ENCODE results near the gene IL12RB1. TPM values are rescaled to one million over a fixed set of nuclear protein-coding genes. Genes with fewer than 3 reads are reported as not detected.

The IL12RB1 gene
- total RNA-seq = under 0.01 TPM in 1 of 2 replicates, not detected in the other

DNA sequence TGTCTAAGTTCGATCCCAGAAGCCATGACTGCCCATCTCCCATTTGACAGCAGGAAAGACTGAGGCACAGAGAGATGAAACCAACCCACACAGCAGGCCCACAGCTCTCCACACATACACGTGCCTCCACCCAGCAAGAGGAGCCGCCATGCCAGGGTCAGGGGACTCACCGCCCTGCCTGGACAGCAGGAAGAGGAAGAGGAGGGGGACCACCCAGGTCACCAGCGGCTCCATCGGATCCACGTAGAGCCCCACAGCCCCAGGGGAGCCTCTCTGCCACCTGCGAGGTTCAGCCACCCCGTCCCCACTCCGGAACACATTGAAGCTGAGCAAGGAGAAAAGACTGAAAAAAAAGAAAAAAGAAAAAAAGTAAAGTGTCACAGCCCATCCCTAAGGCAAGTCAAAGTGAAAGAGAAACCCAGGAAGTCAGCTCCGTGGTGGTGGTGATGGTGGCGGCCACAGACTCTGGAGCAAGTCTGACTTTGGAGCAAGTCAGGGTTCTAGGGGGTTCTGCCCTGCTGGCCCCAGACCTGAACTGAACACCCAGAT lies at the start of gene IL12RB1:
IL12RB1 (minus strand) TSS at position 345 of the 549 bp plus-strand sequence; CDS start at position 234, 111 bp downstream.

DNA sequence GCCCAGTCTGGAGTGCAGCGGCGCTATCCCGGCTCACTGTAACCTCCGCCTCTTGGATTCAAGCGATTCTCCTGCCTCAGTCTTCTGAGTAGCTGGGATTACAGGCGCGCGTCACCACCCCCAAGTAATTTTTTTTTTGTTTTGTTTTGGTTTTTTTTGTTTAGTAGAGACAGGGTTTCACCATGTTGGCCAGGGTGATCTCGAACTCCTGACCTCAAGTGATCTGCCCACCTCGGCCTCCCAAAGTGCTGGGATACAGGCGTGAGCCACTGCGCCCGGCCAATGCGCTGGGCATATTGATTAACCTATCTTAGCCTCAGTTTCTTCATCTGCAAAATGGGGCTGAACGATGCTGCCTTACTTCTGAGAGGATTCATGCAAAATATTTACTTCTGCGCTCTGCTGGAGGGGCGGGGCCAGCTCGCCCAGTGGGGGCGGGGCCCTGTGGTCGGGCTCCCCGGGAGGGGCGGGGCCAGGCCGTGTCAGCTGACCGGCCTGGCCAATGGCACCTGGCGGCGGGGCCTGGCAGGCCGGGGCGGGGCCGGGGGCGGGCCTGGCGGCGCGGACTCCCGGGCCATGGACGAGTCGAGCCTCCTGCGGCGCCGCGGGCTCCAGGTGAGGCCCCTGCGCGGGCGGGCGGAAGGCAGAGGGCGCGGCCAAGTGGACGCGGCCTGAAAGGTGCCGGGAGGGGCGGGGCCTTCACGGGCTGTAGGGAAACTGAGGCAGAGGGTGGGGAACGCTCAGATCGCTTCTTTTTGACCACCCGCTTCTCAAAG lies 10.7 kb upstream of the IL12RB1 start, which contains the start of gene MAST3:
MAST3 (plus strand) TSS at position 562 of the 776 bp plus-strand sequence; CDS start at position 577, 15 bp downstream.

Other genes starting within 250 kb of the IL12RB1 start
- 0.34 and 0.78 TPM in 2 replicates for gene JAK3, start 239.0 kb downstream of the IL12RB1 start, total RNA-seq
- 1,014 and 1,206 TPM in 2 replicates for gene RPL18A, start 227.0 kb downstream of the IL12RB1 start, total RNA-seq
- gene SLC5A5, start 215.0 kb downstream of the IL12RB1 start, total RNA-seq = under 0.01 and 0.28 TPM in 2 replicates
- 64.6 and 91.0 TPM in 2 replicates for gene CCDC124, start 153.9 kb downstream of the IL12RB1 start, total RNA-seq
- under 0.01 and 0.14 TPM in 2 replicates for gene KCNN1, start 119.8 kb downstream of the IL12RB1 start, total RNA-seq
- 6.2 and 8.4 TPM in 2 replicates for gene ARRDC2, start 78.8 kb downstream of the IL12RB1 start, total RNA-seq
- 1.7 and 5.1 TPM in 2 replicates for gene MAST3, start 10.8 kb upstream of the IL12RB1 start, total RNA-seq
- 8.2 and 46.5 TPM in 2 replicates for gene PIK3R2, start 66.2 kb upstream of the IL12RB1 start, total RNA-seq
- 28.7 and 36.9 TPM in 2 replicates for gene IFI30, start 86.9 kb upstream of the IL12RB1 start, total RNA-seq
- gene MPV17L2, start 106.3 kb upstream of the IL12RB1 start, total RNA-seq = 8.8 and 21.9 TPM in 2 replicates
- under 0.01 and 1.4 TPM in 2 replicates for gene RAB3A, start 117.1 kb upstream of the IL12RB1 start, total RNA-seq
- under 0.01 and 0.14 TPM in 2 replicates for gene PDE4C, start 139.5 kb upstream of the IL12RB1 start, total RNA-seq
- gene IQCN, start 187.5 kb upstream of the IL12RB1 start, total RNA-seq = 0.36 TPM in 1 of 2 replicates, not detected in the other
- gene JUND, start 194.7 kb upstream of the IL12RB1 start, total RNA-seq = 129 and 153 TPM in 2 replicates
- gene LSM4, start 236.1 kb upstream of the IL12RB1 start, total RNA-seq = 114 and 182 TPM in 2 replicates